Stimulated activated effector memory CD8-positive, alpha-beta T cell treated with anti-CD3 and anti-CD28 coated beads, Interleukin-12 subunit alpha, Interleukin-12 subunit beta, amount 100 ng/mL, for 72 hours (primary cell): ENCODE data around the gene LRRC26.

Experiments used
- ATAC-seq: fragments of 150-1000 bp; cut with Tn5 transposase; 2 replicates; pipeline ENCODE4 v1.10.0; 2021
- DNase-seq, 2 donors: peaks; one replicate each; pipeline ENCODE4 v3.0.0; 2021 to 2022; ENCODE audit warnings: low spot score in 2 of 2
- H3K27ac Mint-ChIP-seq: one replicate; pipeline ENCODE4 v1.8.0; 2022; ENCODE audit warnings: mild to moderate bottlenecking, mixed read lengths
- H3K36me3 Mint-ChIP-seq: one replicate; pipeline ENCODE4 v1.8.0; 2022; ENCODE audit warnings: mild to moderate bottlenecking, mixed read lengths
- H3K4me1 Mint-ChIP-seq: one replicate; pipeline ENCODE4 v1.8.0; 2022; ENCODE audit warnings: mixed read lengths
- H3K4me3 Mint-ChIP-seq: one replicate; pipeline ENCODE4 v1.8.0; 2022; ENCODE audit warnings: mild to moderate bottlenecking, mixed read lengths
- H3K9me3 Mint-ChIP-seq: one replicate; pipeline ENCODE4 v1.8.0; 2022; ENCODE audit warnings: mixed read lengths

The LRRC26 gene

DNA sequence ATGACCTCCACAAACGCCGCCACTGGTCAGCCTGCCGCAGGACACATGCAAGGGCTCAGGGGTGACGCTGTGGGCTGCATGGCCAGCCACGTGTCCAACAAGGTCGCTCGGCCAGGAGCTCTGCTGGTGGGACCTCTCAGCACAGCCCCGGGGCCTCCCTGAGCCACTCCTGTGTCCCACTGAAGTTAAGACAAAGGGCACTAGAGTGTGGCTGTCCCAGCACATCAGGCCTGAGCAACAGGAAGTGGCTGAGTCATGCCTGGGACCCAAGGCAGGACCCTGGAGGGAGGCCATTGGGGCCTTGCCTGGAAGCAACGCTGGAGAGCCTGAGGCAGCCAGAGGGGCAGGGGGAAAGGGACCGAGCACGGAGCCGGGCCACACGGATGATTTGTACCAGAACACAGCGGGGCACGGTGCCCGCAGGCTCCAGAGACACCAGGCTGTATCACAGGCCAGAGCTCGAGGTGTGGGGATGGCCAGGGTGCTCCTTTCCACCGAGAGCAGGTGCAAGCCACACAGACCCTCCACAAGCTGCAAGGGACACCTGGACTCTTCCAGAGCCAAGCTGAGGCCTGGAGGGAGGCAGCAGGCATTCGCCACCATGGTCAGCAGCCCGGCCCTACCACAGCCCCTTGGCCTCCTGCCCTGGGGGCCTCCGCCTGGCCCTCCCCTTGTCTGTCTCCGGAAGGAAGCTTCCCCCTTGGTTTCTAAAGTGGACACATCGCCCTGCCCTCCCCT is 8.5 kb upstream of the LRRC26 start:
- H3K4me3 Mint-ChIP-seq, result no peak overlapping the region
- ATAC-seq, result no peak

DNA sequence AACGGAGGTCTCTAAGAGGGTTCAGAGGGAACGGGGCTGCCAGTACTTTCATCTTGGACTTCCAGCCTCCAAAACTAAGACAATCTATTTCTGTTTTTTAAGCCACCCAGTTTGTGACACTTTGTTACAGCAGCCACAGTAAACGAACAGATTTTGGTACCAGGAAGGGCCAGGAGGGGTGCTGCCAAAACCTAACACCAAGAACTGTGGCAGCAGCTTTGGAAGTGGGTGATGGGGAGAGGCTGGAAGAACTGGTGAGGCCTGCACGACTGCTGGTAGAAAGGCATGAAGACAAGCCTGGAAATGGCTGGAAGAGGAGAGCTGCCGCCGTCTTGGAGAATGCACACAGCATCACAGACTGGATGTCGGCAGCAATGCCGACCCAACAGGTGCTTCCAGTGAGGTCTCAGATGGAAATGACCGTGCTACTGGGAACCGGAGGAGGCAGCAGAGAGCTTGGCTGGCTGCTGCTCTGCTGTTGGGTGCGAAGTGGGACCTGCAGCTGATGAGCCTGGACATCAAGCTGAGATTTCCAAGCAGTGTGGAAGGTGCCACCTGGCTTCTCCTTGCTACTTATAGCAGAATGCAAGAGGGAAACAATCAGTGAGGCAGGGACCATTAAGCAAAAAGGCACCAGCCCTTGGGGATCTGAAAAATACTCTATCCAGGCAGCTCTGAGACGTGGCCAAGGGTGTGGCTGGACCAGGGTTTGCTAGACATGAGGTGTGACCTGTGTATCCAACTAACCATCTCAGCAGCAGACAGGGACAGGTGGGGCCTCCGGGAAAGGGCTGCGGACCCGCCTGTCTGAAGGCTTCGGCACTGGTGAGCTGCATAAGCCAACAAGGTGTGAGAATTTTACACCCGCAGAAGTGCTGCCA is 6.7 kb upstream of the LRRC26 start:
- H3K36me3 Mint-ChIP-seq, result no peaks in the 10 kb centered on the region
- DNase-seq (no peak), ATAC-seq (no peak)
- no peak overlapping the region for H3K4me3 Mint-ChIP-seq
- H3K4me1 Mint-ChIP-seq, result peaks cover 13% of the 10 kb centered on the region
- no peaks in the 10 kb centered on the region for H3K9me3 Mint-ChIP-seq
- peak overlapping the region; percentile 34 for H3K27ac Mint-ChIP-seq

More for the DNA sequence above, 8.5 kb upstream of the LRRC26 start:
- Mint-ChIP-seq H3K9me3 (no peaks in the 10 kb centered on the region), H3K36me3 (peaks cover 18% of the 10 kb centered on the region), H3K27ac (no peak overlapping the region), H3K4me1 (peaks cover 13% of the 10 kb centered on the region)
- no peak for DNase-seq

DNA sequence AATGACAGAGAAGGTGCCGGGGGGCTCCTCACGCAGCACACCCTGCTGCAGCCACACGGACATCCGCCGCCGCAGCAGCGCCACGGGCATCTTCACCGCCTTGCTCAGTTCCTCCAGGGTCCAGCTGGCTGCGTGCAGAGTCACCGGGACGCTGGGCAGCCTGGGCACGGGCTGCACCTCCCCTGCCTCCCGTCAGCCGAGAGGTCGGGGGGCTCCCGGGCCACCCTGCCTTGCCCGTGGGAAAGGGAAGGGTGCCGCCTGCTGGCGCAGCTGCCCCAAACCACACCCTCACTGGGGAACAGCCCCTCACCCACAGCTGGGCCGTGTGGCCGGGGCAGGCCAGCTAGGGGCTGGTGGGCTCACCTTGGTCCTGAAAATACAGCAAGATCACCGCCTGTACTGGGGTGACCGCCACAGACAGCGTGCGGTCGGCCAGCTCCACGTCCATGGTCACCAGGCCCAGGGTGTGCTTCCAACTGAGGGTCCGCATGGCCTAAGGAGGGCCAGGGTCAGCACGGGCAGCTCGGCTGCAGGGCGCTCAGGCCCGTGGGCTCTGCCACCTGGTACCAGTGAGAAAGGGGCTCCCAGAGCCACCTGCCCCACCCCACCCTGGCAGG is 5.6 kb upstream of the LRRC26 start:
- H3K4me3 Mint-ChIP-seq, result no peak overlapping the region
- peaks cover 13% of the 10 kb centered on the region for H3K4me1 Mint-ChIP-seq
- ATAC-seq (no peak), DNase-seq (no peak)
- no peak overlapping the region for H3K27ac Mint-ChIP-seq
- no peaks in the 10 kb centered on the region for H3K9me3 Mint-ChIP-seq
- no peaks in the 10 kb centered on the region for H3K36me3 Mint-ChIP-seq

DNA sequence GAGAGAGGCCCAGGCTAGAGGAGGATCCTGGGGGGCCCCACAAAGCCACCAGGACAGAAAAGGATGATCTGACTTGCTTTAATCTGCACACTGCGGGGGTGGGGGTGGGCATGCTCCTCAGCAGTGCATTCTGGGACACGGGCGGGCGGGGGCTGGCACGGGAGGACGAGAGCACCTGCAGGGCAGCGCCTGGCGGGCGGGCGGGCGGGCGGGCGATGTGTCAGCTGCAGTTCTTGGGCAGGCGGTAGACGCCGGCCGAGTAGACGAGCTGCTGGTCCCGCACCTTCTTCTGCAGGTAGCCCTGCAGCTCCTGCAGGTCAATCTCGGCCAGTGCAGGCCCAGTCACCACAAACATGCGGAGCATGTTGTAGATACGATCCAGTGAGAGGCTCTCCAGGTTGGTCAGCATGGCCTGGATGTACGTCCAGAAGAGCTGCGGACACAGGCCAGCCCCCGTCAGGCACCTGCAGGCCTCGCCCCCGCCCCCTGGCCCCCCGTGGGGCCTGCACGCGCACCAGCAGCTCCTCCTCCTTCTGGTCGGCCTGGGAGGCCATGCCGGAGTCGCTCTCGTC is 5.0 kb upstream of the LRRC26 start:
- Mint-ChIP-seq H3K4me3 (no peak overlapping the region), H3K4me1 (peaks cover 13% of the 10 kb centered on the region)
- no peak for DNase-seq

DNA sequence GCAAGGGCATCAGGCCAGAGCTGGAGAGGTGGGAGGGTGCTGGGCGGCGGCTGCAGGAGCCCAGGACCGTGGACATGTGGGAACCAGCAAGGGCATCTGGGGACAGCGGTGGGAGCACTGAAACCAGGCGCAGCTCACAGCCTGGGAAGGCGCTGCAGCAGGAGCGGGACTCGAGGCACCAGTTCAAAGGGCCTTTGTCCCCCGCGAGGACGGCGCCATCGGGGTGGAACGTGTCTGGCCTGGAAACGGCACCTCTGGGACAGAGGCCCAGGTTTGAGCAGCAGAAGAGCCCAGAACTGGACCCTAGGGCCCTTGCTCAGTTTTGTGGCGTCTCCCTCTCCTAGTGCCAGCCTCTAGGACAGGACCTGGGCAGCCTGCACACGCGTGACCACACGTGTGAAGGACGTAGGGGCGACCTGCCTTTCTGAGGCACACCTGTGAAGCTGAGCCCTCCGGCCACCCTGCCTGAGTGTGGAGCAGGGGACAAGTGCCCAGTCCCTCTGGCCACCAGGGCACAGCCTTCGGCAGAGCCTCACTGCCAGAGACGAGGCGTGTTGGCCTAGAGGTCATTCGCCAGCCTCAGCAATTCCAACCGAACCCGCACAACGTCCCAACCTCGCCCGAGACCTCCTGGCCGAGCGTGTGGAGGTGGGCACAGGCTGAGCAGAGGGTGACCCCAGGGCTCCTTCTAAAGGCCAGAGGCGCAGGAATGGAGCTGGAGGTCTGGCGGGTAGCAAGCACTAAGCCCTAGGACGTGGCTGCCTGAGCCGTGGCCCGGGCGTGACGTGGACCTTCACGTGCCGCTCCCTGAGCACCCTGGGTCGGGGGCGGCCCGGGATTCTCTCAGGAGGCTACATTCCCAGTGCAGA is 4.2 kb upstream of the LRRC26 start:
- no peak for ATAC-seq
- no peak overlapping the region for H3K27ac Mint-ChIP-seq

More for the DNA sequence above, 5.0 kb upstream of the LRRC26 start:
- Mint-ChIP-seq H3K36me3 (no peaks in the 10 kb centered on the region), H3K9me3 (no peaks in the 10 kb centered on the region), H3K27ac (no peak overlapping the region)
- ATAC-seq, result no peak

DNA sequence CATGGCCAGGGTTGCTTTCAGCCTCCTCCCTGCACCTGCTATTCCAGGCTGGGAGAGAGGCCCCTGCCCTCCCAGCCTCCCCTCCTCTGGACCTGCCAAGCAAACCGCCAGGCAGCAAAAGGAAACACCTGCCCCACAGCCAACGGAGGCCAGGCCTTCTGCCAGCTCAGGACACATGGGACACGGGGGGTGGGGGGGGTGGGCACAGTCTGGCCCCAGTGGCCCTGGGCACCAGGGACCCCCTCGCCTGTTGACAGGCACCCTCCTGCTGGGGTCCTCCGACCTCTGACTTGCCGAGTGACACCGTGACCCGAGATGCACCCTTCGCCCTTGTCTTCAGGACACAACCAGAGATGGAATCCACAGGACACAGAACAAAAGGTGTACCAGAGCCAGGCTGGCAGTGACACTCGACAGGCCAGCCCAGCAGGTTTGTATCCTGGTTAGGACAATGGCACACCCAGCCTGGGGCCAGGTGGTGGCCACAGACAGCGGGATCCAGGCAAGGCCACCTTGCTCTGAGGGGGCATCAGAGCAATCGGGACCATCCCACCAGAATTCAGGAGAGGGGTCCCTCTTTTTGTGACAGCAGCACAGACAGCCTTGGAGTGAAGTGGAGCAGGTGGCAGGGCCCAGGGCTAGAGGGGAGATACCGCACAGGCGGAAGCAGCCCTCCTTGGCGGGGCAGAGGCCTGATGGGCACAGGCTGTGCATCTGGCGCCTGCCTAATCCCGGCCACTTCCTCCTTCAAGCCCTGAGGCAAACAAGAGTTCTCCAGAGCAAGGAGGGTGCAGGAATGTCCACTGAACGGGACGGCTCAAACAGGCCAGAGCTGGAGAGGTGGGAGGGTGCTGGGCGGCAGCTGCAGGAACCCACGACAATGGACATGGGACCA is 3.3 kb upstream of the LRRC26 start:
- H3K36me3 Mint-ChIP-seq, result no peaks in the 10 kb centered on the region
- no peaks in the 10 kb centered on the region for H3K9me3 Mint-ChIP-seq
- H3K4me1 Mint-ChIP-seq, result peaks cover 8% of the 10 kb centered on the region
- ATAC-seq (no peak), DNase-seq (no peak)
- no peak overlapping the region for H3K27ac Mint-ChIP-seq
- H3K4me3 Mint-ChIP-seq, result no peak overlapping the region

More for the DNA sequence above, 4.2 kb upstream of the LRRC26 start:
- Mint-ChIP-seq H3K36me3 (no peaks in the 10 kb centered on the region), H3K9me3 (no peaks in the 10 kb centered on the region), H3K4me1 (peaks cover 8% of the 10 kb centered on the region), H3K4me3 (no peak overlapping the region)
- DNase-seq, result no peak

DNA sequence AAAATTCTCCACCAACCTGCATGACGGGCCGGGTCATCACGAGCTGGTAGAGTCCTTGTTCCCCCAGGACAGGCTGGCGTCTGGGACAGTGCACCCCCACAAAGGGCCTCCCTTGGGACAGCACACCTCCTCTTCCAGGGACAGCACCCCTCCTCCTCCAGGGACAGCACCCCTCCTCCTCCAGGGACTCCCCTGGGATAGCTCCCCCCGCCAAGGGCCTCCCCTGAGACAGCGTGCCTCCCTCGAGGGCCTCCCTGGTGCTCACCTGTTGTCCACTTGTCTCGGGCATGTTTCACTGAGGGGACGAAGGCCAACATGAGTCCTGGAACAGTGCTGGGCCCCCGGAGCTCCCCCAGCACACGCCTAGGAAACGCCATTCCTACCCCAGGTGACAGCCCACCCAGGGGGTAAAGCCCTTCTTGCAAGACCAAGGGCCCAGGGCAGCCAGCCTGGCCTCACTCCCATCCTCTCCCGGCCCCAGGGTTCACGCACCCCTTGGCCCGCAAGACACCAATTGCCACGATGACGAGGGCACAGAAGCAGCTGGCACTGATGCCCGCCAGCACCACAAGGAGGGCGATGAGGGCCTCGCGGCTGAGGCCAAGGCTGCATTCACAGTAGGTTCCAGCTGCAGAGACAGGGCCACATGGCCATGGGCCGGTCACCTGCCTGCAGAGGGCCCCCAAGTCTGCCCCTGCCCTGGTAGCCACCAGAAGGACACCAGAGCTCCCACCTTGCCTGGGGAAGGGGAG is 1.5 kb upstream of the LRRC26 start:
- Mint-ChIP-seq H3K27ac (no peak overlapping the region), H3K36me3 (no peaks in the 10 kb centered on the region), H3K4me3 (no peak overlapping the region), H3K4me1 (peaks cover 4% of the 10 kb centered on the region), H3K9me3 (no peaks in the 10 kb centered on the region)
- DNase-seq (no peak), ATAC-seq (no peak)

DNA sequence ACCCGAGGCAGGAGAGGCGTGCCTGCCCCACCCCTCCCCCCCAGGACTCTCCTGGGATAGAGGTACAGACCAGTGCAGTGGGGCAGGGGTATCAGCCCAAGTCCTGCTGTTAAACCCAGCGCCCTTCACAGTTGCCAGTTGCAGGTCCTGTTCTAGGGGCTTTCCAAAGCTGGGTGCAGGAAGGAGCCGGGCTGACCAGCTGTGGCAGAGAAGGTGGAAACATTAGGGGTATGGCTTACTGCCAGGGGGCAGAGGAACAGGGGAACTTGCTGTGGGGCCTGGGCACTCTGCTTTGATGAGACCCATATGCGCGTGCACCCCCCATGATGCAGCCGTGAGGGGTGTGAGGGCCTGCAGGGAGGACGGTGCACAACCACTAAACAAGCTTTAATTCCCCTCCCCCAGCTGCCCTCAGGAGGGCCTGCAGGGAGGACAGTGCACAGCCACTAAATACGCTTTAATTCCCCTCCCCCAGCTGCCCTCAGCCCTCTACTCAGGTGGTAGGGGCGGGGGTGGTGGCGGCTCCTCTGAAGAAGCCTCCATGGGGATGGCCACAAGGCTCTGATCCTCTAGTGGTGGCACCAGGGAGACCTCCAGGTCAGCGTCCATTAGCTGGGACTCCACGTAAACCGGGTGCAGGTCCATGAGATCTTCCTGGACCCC is 766 bp upstream of the LRRC26 start:
- ATAC-seq (no peak), DNase-seq (no peak)
- Mint-ChIP-seq H3K4me3 (no peak overlapping the region), H3K9me3 (no peaks in the 10 kb centered on the region), H3K27ac (no peak overlapping the region), H3K4me1 (no peaks in the 10 kb centered on the region), H3K36me3 (no peaks in the 10 kb centered on the region)

DNA sequence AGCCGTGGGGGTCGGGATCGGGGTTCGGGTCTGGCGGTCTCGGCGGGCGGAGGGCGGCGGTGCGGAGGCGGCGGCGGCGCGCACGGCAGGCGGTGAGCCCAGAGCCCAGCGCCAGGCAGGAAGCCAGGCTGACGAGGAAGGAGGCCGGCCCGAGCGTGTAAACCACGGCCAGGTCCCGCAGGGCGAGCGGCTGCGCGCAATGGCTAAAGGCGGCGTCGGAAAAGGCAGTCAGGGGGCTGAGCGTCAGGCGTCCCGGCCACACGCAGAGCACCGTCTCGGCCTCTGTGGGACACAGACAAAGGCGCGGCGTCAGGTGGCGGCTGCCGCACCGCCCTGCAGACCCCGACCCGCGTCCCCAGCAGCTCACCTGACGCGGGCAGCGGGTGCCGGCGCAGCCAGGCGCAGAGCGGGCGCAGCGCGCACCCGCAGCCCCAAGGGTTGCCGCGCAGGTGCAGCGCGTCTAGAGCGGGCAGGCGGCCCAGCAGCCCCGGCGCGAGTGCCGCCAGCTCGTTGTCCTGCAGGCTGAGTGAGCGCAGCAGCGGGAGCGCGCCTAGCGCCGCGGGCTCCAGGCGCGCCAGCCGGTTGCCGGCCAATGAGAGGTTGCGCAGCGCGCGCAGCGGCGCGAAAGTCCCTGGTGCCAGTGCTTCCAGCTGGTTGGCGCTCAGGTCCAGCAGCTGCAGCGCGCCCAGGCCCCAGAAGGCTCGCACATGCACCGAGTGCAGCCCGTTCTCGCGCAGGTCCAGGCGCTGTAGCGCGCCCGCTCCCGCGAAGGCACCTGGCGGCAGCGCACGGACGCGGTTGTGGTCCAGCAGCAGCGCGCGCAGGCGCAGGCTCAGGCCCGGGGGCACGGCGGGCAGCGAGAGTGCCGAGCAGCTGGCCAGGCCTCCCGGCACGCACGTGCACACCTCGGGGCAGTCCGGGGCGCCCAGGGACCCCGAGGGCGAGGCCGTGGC is 671 bp downstream of the LRRC26 start:
- peak overlapping the region; percentile 43 for H3K4me3 Mint-ChIP-seq
- DNase-seq (peak in 1 of 2 donors; percentile 67), ATAC-seq (peak; percentile 40)
- H3K9me3 Mint-ChIP-seq, result no peaks in the 10 kb centered on the region
- H3K27ac Mint-ChIP-seq, result no peak overlapping the region
- no peaks in the 10 kb centered on the region for H3K36me3 Mint-ChIP-seq
- H3K4me1 Mint-ChIP-seq, result no peaks in the 10 kb centered on the region

DNA sequence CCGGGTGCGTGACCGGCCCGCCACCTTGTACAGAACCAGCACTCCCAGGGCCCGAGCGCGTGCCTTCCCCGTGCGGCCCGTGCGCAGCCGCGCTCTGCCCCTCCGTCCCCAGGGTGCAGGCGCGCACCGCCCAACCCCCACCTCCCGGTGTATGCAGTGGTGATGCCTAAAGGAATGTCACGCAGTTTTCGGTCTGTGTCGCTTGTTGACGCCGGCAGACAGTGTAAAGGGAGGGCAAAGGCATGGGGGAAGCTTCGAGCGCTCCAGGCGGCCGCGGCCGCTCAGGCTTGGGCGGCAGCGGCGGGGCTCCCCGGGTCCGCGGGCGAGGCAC is 1.3 kb downstream of the LRRC26 start:
- H3K9me3 Mint-ChIP-seq, result no peaks in the 10 kb centered on the region
- no peak for DNase-seq
- H3K27ac Mint-ChIP-seq, result no peak overlapping the region
- no peaks in the 10 kb centered on the region for H3K36me3 Mint-ChIP-seq
- peak; percentile 17 for ATAC-seq
- H3K4me3 Mint-ChIP-seq, result peak overlapping the region; percentile 43
- H3K4me1 Mint-ChIP-seq, result no peaks in the 10 kb centered on the region

DNA sequence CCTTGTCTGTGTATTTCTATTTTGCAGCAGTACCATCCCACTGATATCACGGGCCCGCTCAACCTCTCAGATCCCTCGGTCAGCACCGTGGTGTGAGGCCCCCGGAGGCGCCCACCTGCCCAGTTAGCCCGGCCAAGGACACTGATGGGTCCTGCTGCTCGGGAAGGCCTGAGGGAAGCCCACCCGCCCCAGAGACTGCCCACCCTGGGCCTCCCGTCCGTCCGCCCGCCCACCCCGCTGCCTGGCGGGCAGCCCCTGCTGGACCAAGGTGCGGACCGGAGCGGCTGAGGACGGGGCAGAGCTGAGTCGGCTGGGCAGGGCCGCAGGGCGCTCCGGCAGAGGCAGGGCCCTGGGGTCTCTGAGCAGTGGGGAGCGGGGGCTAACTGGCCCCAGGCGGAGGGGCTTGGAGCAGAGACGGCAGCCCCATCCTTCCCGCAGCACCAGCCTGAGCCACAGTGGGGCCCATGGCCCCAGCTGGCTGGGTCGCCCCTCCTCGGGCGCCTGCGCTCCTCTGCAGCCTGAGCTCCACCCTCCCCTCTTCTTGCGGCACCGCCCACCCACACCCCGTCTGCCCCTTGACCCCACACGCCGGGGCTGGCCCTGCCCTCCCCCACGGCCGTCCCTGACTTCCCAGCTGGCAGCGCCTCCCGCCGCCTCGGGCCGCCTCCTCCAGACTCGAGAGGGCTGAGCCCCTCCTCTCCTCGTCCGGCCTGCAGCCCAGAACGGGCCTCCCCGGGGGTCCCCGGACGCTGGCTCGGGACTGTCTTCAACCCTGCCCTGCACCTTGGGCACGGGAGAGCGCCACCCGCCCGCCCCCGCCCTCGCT is 1.9 kb downstream of the LRRC26 start:
- Mint-ChIP-seq H3K9me3 (no peaks in the 10 kb centered on the region), H3K4me1 (no peaks in the 10 kb centered on the region), H3K4me3 (peak overlapping the region; percentile 43), H3K27ac (no peak overlapping the region), H3K36me3 (no peaks in the 10 kb centered on the region)
- DNase-seq (no peak), ATAC-seq (peak; percentile 2)
